K562 (cell line): ENCODE measurements around the gene FBXW2. TPM values are rescaled to one million over a fixed set of nuclear protein-coding genes. Genes with fewer than 3 reads are reported as not detected.

Experiments
- ATAC-seq: fragments of 200-7000 bp; cut with Tn5 transposase; 3 replicates; pipeline ENCODE4 v1.9.1; 2020; ENCODE audit warnings: moderate library complexity
- BruUV-seq: library from RNA; stranded (reverse); fragments of 400-500 nt; replicated peaks from 2 replicates; lab custom pipeline; 2021; lab: Mats Ljungman, UMichigan
- CTCF ChIA-PET: fragments of 300-600 bp; formaldehyde crosslinking; extraction: SDS; loops from one replicate; lab custom pipeline; 2021; ENCODE audit warnings: low intra/inter-chr PET ratio; lab: Yijun Ruan, JAX
- POLR2A ChIA-PET: fragments of 300-600, 350-650 bp; sonication (Branson Sonifier 250); formaldehyde crosslinking; extraction: SDS; loops from one replicate; lab custom pipeline; 2021; ENCODE audit warnings: antibody characterized with exemption, inconsistent platforms; lab: Yijun Ruan, JAX
- DNase-seq, 4 experiments: peaks; one replicate each; pipeline versions ENCODE4 v3.0.0 to v3.0.0-alpha.2; 2011 to 2018; ENCODE audit warnings: low spot score in 3 of 4, mixed read lengths in 3 of 4; ENCODE audit errors: extremely low read depth in 1 of 4
- FAIRE-seq: peaks from 2 replicates; lab custom pipeline; 2011; peaks lifted over from hg19 to GRCh38; lab: Jason Lieb, UNC
- H2AFZ ChIP-seq: 2 replicates; pipeline ENCODE4 v1.6.0; 2011; ENCODE audit warnings: low read depth, low read length, control low read depth, inconsistent platforms
- H3K27ac ChIP-seq: fragments of 200-600 bp; 3 replicates; pipeline ENCODE4 v1.8.0; 2011; ENCODE audit warnings: low read depth, mild to moderate bottlenecking, control low read depth, inconsistent platforms, low read length, moderate library complexity, mixed read lengths; ENCODE audit errors: extremely low read depth
- H3K27me3 ChIP-seq, 2 experiments: fragments of 300-600 bp in 1 of 2; 2 replicates in 1 of 2; 3 replicates in 1 of 2; pipeline versions ENCODE4 v1.6.0 to v1.8.0; 2011; ENCODE audit warnings: inconsistent platforms in 2 of 2, low read length in 2 of 2, mild to moderate bottlenecking in 1 of 2, mixed read lengths in 1 of 2, moderate library complexity in 1 of 2; ENCODE audit not compliant: control insufficient read depth in 2 of 2, insufficient read depth in 2 of 2
- H3K36me3 ChIP-seq: fragments of 300-600 bp; 3 replicates; pipeline ENCODE4 v1.8.0; 2011; ENCODE audit warnings: mild to moderate bottlenecking, low read length, inconsistent platforms; ENCODE audit not compliant: control insufficient read depth, insufficient read depth
- H3K4me1 ChIP-seq, 2 experiments: fragments of 200-600 bp in 1 of 2; replicated peaks in 1 of 2; 2 replicates in 1 of 2; 3 replicates in 1 of 2; pipeline versions ENCODE4 v1.5.1 to v1.8.0; 2011; ENCODE audit warnings: inconsistent platforms in 2 of 2, low read length in 2 of 2, mild to moderate bottlenecking in 1 of 2, mixed read lengths in 1 of 2, moderate library complexity in 1 of 2; ENCODE audit not compliant: control insufficient read depth in 2 of 2, insufficient read depth in 2 of 2
- H3K4me2 ChIP-seq: 2 replicates; pipeline ENCODE4 v1.6.1; 2011; ENCODE audit warnings: low read length, control low read depth, inconsistent platforms, mixed read lengths; ENCODE audit not compliant: insufficient read depth
- H3K4me3 ChIP-seq: fragments of 200-600 bp; sonication (generic), shearing (Covaris generic); 2 replicates; pipeline ENCODE4 v1.5.1; 2016; ENCODE audit warnings: control low read depth, inconsistent platforms
- H3K79me2 ChIP-seq: fragments of 200-600 bp; 3 replicates; pipeline ENCODE4 v1.8.0; 2011; ENCODE audit warnings: low read length, inconsistent platforms; ENCODE audit not compliant: control insufficient read depth, insufficient read depth
- H3K9ac ChIP-seq, 2 experiments: 2 replicates each; pipeline versions ENCODE4 v1.6.0 to v1.6.1; 2011; ENCODE audit warnings: low read depth in 2 of 2, low read length in 2 of 2, control low read depth in 1 of 2, inconsistent platforms in 1 of 2, mild to moderate bottlenecking in 1 of 2, mixed read lengths in 1 of 2; ENCODE audit not compliant: insufficient read depth in 1 of 2
- H3K9me1 ChIP-seq: one replicate; pipeline ENCODE4 v1.6.0; 2011; ENCODE audit warnings: inconsistent platforms, mild to moderate bottlenecking, low read length, moderate library complexity; ENCODE audit not compliant: control insufficient read depth, insufficient read depth
- H3K9me3 ChIP-seq: replicated peaks from 2 replicates; pipeline ENCODE4 v1.5.1; 2011; ENCODE audit warnings: low read depth, low read length, inconsistent platforms; ENCODE audit not compliant: control insufficient read depth, insufficient read depth
- H4K20me1 ChIP-seq: replicated peaks from 2 replicates; pipeline ENCODE4 v1.6.1; 2011; ENCODE audit warnings: low read length, inconsistent platforms, mixed read lengths; ENCODE audit not compliant: control insufficient read depth, insufficient read depth
- ARNT ChIP-seq, 2 experiments: fragments of 450-650 bp; IDR thresholded peaks; 2 replicates each; pipeline ENCODE4 v1.6.1; 2016; ENCODE audit warnings: mild to moderate bottlenecking in 1 of 2
- STAT6 ChIP-seq: sonication (generic); formaldehyde crosslinking; IDR thresholded peaks from 2 replicates; pipeline ENCODE4 v1.8.1; 2023; ENCODE audit warnings: mild to moderate bottlenecking, missing genetic modification reagents
- ZNF143 ChIP-seq: sonication (generic); formaldehyde crosslinking; IDR thresholded peaks from 2 replicates; pipeline ENCODE4 v1.9.0; 2022; ENCODE audit warnings: mild to moderate bottlenecking, missing genetic modification reagents
- ZNF584 ChIP-seq: fragments of 200-800 bp; sonication (Bioruptor generic); IDR thresholded peaks from 2 replicates; pipeline ENCODE4 v1.6.1; 2016; ENCODE audit warnings: low read depth, mild to moderate bottlenecking, missing genetic modification characterization, missing compliant biosample characterization
- ZSCAN32 ChIP-seq: fragments of 450-650 bp; formaldehyde crosslinking; IDR thresholded peaks from 2 replicates; pipeline ENCODE4 v1.4.0; 2020; ENCODE audit warnings: mild to moderate bottlenecking, moderate library complexity
- WGBS: fragments of 100-300 bp; shearing (Covaris generic); methylation state at CpG from one replicate; pipeline ENCODE4 v1.1.6; 2016; ENCODE audit warnings: low coverage, mixed read lengths; ENCODE audit not compliant: insufficient coverage; ENCODE audit errors: missing lambda C conversion rate; 5-methylcytosine and 5-hydroxymethylcytosine counted together
- in situ Hi-C: fragments of 300-500 bp; cut with MboI; formaldehyde crosslinking; loops from 4 replicates; pipeline ENCODE4 v1.15.0; 2018; ENCODE audit warnings: inconsistent platforms, mixed read lengths
- intact Hi-C: fragments of 100-400 bp; cut with micrococcal nuclease; formaldehyde crosslinking; loops from 2 replicates; pipeline ENCODE4 v1.14.2; 2022
- polyA plus RNA-seq, 8 experiments: library from polyadenylated mRNA; depleted of rRNA in 4 of 8; stranded (reverse) in 5 of 8; unstranded in 3 of 8; fragments of >200 nt; fragmentation: Nextera tagmentation in 2 of 8; fragmentation: Illumina TruSeq in 1 of 8; extraction: Ambion mirVana in 2 of 8; extraction: Trizol in 1 of 8; gene quantifications; 2 replicates each; pipeline versions ENCODE4 v1.2.1 to v1.2.3, GENCODE V29; 2011 to 2014; ENCODE audit warnings: inconsistent platforms in 1 of 8, missing spikeins in 1 of 8
- total RNA-seq, 7 experiments: library from RNA; depleted of rRNA in 6 of 7; stranded (reverse); fragments of >200 nt in 6 of 7; fragmentation: Illumina TruSeq in 2 of 7; extraction: Trizol in 2 of 7; gene quantifications; 2 replicates each; pipeline versions ENCODE4 v1.2.1 to v1.2.3, GENCODE V29; 2011 to 2021; ENCODE audit warnings: low replicate concordance in 1 of 7

FBXW2 gene
- total and polyA plus RNA-seq, 9 of the 15 experiments (the other 6 are each of a cell fraction or from before 2014, with no cell fraction given) = 2.5 to 57.8 (median 28.1) TPM

DNA sequence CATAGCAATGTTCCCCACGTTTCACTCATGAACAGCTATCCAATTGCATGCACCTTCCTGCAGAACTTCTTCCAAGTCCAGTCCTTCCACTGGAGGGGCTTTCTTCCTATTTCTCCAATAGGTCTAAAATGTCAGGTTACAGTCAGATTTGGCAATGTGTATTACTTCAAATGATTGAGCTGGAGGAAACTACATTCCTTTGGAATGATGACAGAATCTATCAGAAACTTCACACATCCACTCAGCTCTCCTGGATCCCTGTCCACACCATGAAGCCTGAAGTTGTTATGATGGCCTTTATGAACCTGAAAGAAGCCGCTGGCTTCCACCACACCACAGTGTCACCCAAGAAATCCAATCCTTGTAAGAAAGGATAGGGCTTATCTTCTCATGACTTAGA is 32.2 kb downstream of the FBXW2 start:
- H3K4me3 ChIP-seq = no peak overlapping the region
- peaks cover 11% of the 10 kb centered on the region; the same call in 2 of the 3 replicates for H3K79me2 ChIP-seq
- peaks cover 78% of the 10 kb centered on the region for H3K36me3 ChIP-seq
- BruUV-seq = no TSS peak
- no peaks in the 10 kb centered on the region for H3K27me3 ChIP-seq
- CTCF ChIA-PET = no interaction called here
- POLR2A ChIA-PET = interaction anchor here (0.6 to 0.7 kb wide), 2 partner anchors 23 to 87 kb away, joined by 3 read pairs; no protein-coding TSS in a partner anchor
- H3K9ac ChIP-seq = no peak overlapping the region
- DNase-seq = no peak
- no peak for FAIRE-seq
- in situ Hi-C loops = no loop called here
- H3K4me1 ChIP-seq = peaks cover 7 to 8% of the 10 kb centered on the region in 2 experiments
- 69% methylated on average over 2 of the region's 2 CpGs for WGBS
- TF ChIP-seq STAT6 (CRISPR knock-in tag) (no peak), ZNF584 (CRISPR knock-in tag) (no peak), ZSCAN32 (no peak), ZNF143 (no peak), ARNT (IDR thresholded peaks at IDR 0.05) (no peak)
- H4K20me1 ChIP-seq = no peaks in the 10 kb centered on the region
- H3K4me2 ChIP-seq = no peak overlapping the region
- no peak overlapping the region for H3K27ac ChIP-seq
- no peaks in the 10 kb centered on the region for H3K9me3 ChIP-seq
- ATAC-seq = no peak
- no peak overlapping the region for H2AFZ ChIP-seq
- no peaks in the 10 kb centered on the region for H3K9me1 ChIP-seq
- intact Hi-C loops = no loop called here
